Tibial nerve (tissue), 4 donors: ENCODE data around the gene RPL36. TPM values are rescaled to one million over a fixed set of nuclear protein-coding genes. Genes with fewer than 3 reads are reported as not detected.

Experiments used
- DNase-seq, 2 donors: peaks; one replicate each; pipeline ENCODE4 v3.0.0-alpha.2; 2019; ENCODE audit warnings: low spot score in 2 of 2
- H3K27ac ChIP-seq, 4 donors: fragments of 200-600 bp; sonication (generic) in 3 of 4; one replicate each; pipeline ENCODE4 v1.5.1; 2017 to 2019; ENCODE audit warnings: mild to moderate bottlenecking in 1 of 4
- H3K27me3 ChIP-seq, 2 donors: fragments of 200-600 bp; sonication (generic) in 1 of 2; one replicate each; pipeline versions ENCODE4 v1.5.1 to v1.6.0; 2017 to 2019
- H3K36me3 ChIP-seq, 3 donors: fragments of 200-600 bp; sonication (generic); one replicate each; pipeline ENCODE4 v1.5.1; 2018 to 2019
- H3K4me1 ChIP-seq, 4 donors: fragments of 200-600 bp; sonication (generic) in 3 of 4; one replicate each; pipeline ENCODE4 v1.5.1; 2017 to 2019
- H3K4me3 ChIP-seq, 4 donors: fragments of 200-600 bp; sonication (generic) in 3 of 4; one replicate each; pipeline ENCODE4 v1.5.1; 2017 to 2019; ENCODE audit warnings: mild to moderate bottlenecking in 1 of 4, moderate library complexity in 1 of 4
- H3K9me3 ChIP-seq, 4 donors: fragments of 200-600 bp; sonication (generic) in 3 of 4; one replicate each; pipeline ENCODE4 v1.5.1; 2017 to 2019
- CTCF ChIP-seq, 5 experiments: fragments of 200-600 bp in 3 of 5; fragments of 450-650 bp in 2 of 5; sonication (generic) in 3 of 5; IDR thresholded peaks; one replicate each; pipeline ENCODE4 v1.5.1; 2016 to 2019; ENCODE audit warnings: antibody characterized with exemption in 5 of 5, mild to moderate bottlenecking in 3 of 5, moderate library complexity in 2 of 5
- EP300 ChIP-seq, 2 donors: sonication (generic); formaldehyde crosslinking; IDR thresholded peaks; one replicate each; pipeline ENCODE4 v1.6.1; 2017; ENCODE audit warnings: antibody characterized with exemption in 2 of 2, mild to moderate bottlenecking in 1 of 2
- POLR2A ChIP-seq, 2 donors: fragments of 450-650 bp; IDR thresholded peaks; one replicate each; pipeline ENCODE4 v1.6.1; 2017; ENCODE audit warnings: antibody characterized with exemption in 2 of 2, mild to moderate bottlenecking in 2 of 2, moderate library complexity in 2 of 2
- WGBS, 2 donors: methylation state at CpG; one replicate each; pipeline ENCODE4 v1.1.5; 2018; 5-methylcytosine and 5-hydroxymethylcytosine counted together
- total RNA-seq, 4 donors: library from RNA; depleted of rRNA; stranded (reverse); fragments of >200 nt; gene quantifications; one replicate each; pipeline ENCODE4 v1.1.0, GENCODE V29; 2016

The RPL36 gene
- total RNA-seq, 4 donors from 2014 or later = 552 to 780 (median 644) TPM

GRCh38 chr19:5666921-5667610 is 23.0 kb upstream of the RPL36 start:
- Histone ChIP-seq H3K4me1 (no peaks in the 10 kb centered on the region), H3K36me3 (peaks cover 4 to 96% (median 40%) of the 10 kb centered on the region in 3 donors), H3K27ac (no peak overlapping the region), H3K4me3 (no peak overlapping the region), H3K9me3 (no peaks in the 10 kb centered on the region), H3K27me3 (no peaks in the 10 kb centered on the region)
- TF ChIP-seq CTCF (IDR thresholded peaks at IDR 0.05) (no peak), POLR2A (IDR thresholded peaks at IDR 0.05) (no peak), EP300 (IDR thresholded peaks at IDR 0.05) (no peak)
- no peak for DNase-seq
- 89 to 91% methylated on average over 23 of the region's 26 CpGs for WGBS, 2 donors

DNA sequence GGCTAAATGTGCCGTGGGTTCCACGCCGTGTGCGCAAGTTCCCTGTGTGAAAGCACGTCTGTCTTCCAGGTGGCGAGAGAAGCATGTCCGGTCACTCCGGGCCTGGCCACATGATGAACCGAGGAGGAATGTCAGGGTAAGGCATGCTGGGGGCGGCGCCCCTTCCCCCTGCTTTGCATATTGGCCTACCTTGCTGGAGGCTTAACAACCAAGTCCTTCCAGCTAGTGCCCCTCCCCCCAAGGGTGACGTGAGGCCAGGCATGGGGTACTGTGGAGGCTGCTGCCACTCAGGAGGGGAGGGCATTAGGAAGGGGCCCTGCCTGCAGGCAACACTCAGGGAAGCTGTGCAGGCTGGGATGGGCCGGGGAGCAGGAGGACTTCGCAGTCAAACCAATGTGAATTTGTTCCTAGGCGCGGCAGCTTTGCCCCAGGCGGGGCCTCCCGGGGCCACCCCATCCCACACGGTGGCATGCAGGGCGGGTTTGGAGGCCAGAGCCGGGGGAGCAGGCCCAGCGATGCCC is 22.3 kb upstream of the RPL36 start:
- H3K4me3 ChIP-seq = no peak overlapping the region
- no peak overlapping the region for H3K27ac ChIP-seq
- TF ChIP-seq EP300 (IDR thresholded peaks at IDR 0.05) = no peak
- 82 to 84% methylated on average over 13 to 19 of the region's 22 CpGs for WGBS, 2 donors
- DNase-seq = no peak
- H3K4me1 ChIP-seq = no peaks in the 10 kb centered on the region
- H3K9me3 ChIP-seq = no peaks in the 10 kb centered on the region
- H3K36me3 ChIP-seq = peaks cover 4 to 89% (median 33%) of the 10 kb centered on the region in 3 donors
- H3K27me3 ChIP-seq = no peaks in the 10 kb centered on the region

- Histone ChIP-seq H3K4me1 (no peaks in the 10 kb centered on the region), H3K4me3 (no peak overlapping the region), H3K9me3 (no peaks in the 10 kb centered on the region), H3K36me3 (peaks cover 4 to 75% (median 23%) of the 10 kb centered on the region in 3 donors), H3K27me3 (no peaks in the 10 kb centered on the region), H3K27ac (no peak overlapping the region)
- TF ChIP-seq EP300 (IDR thresholded peaks at IDR 0.05) = no peak
- TF ChIP-seq CTCF (IDR thresholded peaks at IDR 0.05) = no peak
- no peak for TF ChIP-seq POLR2A (IDR thresholded peaks at IDR 0.05)
- WGBS, 2 donors = 84 to 94% methylated on average over 4 to 11 of the region's 11 CpGs
- DNase-seq = no peak
Measured at GRCh38 chr19:5669212-5669611, 20.9 kb upstream of the RPL36 start.

DNA sequence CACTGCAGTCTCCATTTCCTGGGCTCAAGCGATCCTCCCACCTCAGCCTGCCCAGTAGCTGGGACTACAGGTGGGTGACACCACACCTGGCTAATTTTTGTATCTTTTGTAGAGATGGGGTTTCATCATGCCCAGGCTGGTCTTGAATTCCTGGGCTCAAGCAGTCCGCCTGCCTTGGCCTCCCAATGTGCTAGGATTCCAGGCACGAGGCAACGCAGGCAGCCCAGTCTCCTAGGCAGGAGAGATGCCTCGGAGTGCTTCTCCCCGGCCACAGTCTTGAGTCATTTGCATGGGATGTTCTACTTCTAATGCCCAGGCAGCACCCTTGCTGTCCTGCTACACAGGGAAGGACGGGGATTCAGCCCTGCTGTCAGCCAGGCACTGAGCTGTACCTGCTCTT is 18.5 kb upstream of the RPL36 start:
- H3K9me3 ChIP-seq = no peaks in the 10 kb centered on the region
- 85 to 92% methylated on average over 5 to 7 of the region's 7 CpGs for WGBS, 2 donors
- H3K4me1 ChIP-seq = no peaks in the 10 kb centered on the region
- no peaks in the 10 kb centered on the region for H3K27me3 ChIP-seq
- no peak for TF ChIP-seq CTCF (IDR thresholded peaks at IDR 0.05)
- TF ChIP-seq POLR2A (IDR thresholded peaks at IDR 0.05) = no peak
- TF ChIP-seq EP300 (IDR thresholded peaks at IDR 0.05) = no peak
- DNase-seq = no peak
- no peak overlapping the region for H3K27ac ChIP-seq
- H3K4me3 ChIP-seq = no peak overlapping the region
- peaks cover 0 to 51% (median 10%) of the 10 kb centered on the region in 3 donors for H3K36me3 ChIP-seq

GRCh38 chr19:5672708-5673459 is 17.2 kb upstream of the RPL36 start:
- Histone ChIP-seq H3K4me3 (no peak overlapping the region), H3K36me3 (peaks cover 0 to 49% (median 2%) of the 10 kb centered on the region in 3 donors), H3K27me3 (no peaks in the 10 kb centered on the region), H3K9me3 (no peaks in the 10 kb centered on the region), H3K27ac (no peak overlapping the region), H3K4me1 (no peaks in the 10 kb centered on the region)
- WGBS, 2 donors = 78 to 82% methylated on average over 12 to 13 of the region's 13 CpGs
- no peak for TF ChIP-seq POLR2A (IDR thresholded peaks at IDR 0.05)
- TF ChIP-seq CTCF (IDR thresholded peaks at IDR 0.05) = no peak
- no peak for TF ChIP-seq EP300 (IDR thresholded peaks at IDR 0.05)
- DNase-seq = no peak
